D721Med (cell line): Measurements from ENCODE around the gene ZNF543.

Source experiments
- DNase-seq: peaks from one replicate; pipeline ENCODE4 v3.0.0; 2011; ENCODE audit warnings: low spot score; ENCODE audit not compliant: insufficient read length
- FAIRE-seq: peaks from 2 replicates; lab custom pipeline; 2011; peaks lifted over from hg19 to GRCh38; lab: Jason Lieb, UNC
- TF ChIP-seq, protein P1 (sequence below): IDR thresholded peaks from 2 replicates; pipeline ENCODE4 v1.5.1; 2012; ENCODE audit warnings: mild to moderate bottlenecking, control low read depth; ENCODE audit not compliant: insufficient read depth; ENCODE audit errors: missing control alignments

ZNF543 gene

GRCh38 chr19:57348136-57348535 is 27.9 kb downstream of the ZNF543 start:
- TF ChIP-seq, protein P1, sequence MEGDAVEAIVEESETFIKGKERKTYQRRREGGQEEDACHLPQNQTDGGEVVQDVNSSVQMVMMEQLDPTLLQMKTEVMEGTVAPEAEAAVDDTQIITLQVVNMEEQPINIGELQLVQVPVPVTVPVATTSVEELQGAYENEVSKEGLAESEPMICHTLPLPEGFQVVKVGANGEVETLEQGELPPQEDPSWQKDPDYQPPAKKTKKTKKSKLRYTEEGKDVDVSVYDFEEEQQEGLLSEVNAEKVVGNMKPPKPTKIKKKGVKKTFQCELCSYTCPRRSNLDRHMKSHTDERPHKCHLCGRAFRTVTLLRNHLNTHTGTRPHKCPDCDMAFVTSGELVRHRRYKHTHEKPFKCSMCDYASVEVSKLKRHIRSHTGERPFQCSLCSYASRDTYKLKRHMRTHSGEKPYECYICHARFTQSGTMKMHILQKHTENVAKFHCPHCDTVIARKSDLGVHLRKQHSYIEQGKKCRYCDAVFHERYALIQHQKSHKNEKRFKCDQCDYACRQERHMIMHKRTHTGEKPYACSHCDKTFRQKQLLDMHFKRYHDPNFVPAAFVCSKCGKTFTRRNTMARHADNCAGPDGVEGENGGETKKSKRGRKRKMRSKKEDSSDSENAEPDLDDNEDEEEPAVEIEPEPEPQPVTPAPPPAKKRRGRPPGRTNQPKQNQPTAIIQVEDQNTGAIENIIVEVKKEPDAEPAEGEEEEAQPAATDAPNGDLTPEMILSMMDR: no peak
- FAIRE-seq (no peak), DNase-seq (no peak)

DNA sequence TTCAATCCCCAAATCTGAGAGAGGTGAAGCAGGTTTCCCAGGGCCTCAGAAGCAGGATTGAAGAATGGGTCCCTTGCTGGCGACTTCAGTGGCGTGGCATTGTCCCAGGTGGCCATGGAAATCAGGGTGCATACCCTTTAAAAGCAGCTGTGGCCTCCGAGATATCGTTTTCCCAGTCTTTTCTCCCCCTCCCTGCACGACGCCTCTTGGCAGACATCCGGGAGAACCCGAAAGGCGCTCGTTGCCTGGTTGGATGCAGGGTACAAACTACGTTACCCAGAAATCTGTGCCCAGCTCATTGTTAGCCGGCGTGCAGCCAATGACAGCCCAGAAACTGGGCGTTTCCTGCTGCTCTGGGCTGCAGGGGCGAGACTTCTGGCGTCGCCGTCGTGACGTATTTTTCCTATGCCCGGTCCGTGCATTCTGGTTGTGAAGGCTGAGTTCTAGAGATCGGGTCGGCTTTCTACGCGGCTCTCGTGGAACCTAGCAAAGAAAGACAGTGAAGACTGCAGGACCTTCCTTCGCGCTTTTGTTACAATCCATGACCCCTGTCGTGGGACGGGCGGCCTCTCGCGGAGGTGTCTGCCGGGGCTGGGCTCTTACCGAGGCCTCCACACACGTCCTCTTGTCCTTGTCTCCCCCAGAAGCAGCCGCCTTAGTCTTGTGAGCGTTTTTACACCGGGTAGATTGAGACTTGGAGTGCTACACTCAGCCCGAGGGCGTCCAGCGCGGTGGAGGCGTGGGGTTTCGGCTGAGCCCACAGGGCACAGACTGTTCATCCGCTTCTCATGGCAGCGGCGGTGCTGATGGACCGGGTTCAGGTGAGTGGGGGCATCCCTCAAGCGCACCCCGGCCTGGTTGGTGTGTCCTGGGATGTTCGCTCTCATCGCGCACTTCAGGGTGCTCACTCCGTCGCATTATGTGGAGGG is 30.9 kb downstream of the ZNF543 start, which contains the start of gene ZNF304:
Gene ZNF304, plus strand, starts transcription at position 395 of the 929 bp plus-strand sequence. Its CDS starts 394 bp downstream, at position 789.
- TF ChIP-seq, protein P1: no peak
- DNase-seq (peak; percentile 93), FAIRE-seq (no peak)

DNA sequence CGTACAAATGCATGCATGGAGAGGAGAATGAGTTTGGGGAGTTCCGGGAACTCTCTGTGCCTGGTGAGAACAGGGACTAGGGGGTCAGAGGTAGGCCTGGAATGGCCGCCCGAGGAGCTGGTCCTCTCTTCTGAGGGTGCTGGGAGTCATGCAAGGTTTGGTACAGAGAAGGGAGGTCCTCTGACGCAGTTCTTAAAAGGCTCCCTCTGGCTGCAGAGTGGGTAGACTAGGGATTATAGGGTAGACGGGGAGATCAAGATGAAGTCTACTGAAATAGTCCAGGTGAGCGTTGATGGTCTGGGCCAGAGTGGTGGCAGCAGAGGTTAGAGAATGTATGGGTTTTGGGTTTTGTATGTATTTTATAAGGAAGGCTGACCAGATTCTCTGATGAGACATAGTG is 31.6 kb downstream of the ZNF543 start:
- TF ChIP-seq, protein P1: no peak
- DNase-seq (no peak), FAIRE-seq (no peak)

DNA sequence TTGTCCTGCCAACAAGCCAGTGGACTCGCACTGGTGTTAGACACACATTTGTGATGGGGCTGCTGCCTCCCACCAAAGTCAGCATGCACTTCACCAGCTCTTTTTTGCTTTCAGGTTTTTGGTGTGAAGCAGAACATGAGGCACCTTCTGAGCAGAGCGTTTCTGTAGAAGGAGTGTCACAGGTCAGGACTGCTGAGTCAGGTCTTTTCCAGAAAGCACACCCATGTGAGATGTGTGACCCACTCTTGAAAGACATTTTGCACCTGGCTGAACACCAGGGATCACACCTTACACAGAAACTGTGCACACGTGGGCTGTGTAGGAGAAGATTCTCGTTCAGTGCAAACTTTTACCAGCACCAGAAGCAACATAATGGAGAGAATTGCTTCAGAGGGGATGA is 35.6 kb downstream of the ZNF543 start:
- FAIRE-seq (no peak), DNase-seq (no peak)
- TF ChIP-seq, protein P1: no peak

DNA sequence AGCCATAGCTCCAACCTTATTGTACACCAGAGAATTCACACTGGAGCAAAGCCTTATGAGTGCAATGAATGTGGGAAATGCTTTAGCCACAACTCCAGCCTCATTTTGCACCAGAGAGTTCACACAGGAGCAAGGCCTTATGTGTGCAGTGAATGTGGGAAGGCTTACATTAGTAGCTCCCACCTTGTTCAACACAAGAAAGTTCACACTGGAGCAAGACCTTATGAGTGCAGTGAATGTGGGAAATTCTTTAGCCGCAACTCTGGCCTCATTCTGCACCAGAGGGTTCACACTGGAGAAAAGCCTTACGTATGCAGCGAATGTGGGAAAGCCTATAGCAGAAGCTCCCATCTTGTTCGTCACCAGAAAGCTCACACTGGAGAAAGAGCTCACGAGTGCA is 37.1 kb downstream of the ZNF543 start:
- TF ChIP-seq, protein P1: no peak
- no peak for FAIRE-seq
- DNase-seq: no peak

GRCh38 chr19:57359300-57359699 is 39.0 kb downstream of the ZNF543 start:
- FAIRE-seq (no peak), DNase-seq (no peak)
- TF ChIP-seq, protein P1: no peak

DNA sequence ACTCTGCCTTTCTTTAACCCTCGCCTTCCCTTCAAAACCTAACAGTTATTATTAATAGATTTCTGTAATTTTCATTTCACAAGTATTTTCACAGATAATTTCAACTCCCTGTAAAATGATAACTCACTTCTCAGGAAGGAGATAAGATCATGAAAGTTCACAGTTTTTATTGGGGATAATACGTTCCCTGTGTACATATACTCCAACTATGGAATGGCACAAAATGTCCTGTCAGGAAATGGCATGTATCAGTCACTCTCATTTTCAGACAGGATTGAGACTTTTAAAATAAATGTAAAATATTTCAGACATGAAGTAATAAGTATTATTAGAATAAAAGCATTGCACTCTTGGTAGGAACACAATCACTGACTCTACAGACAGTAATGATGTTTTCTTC is 42.1 kb downstream of the ZNF543 start:
- peak; percentile 56 for FAIRE-seq
- TF ChIP-seq, protein P1: no peak

More for the DNA sequence above, 42.1 kb downstream of the ZNF543 start:
- DNase-seq: no peak
